Erythroblast (primary cell): ENCODE measurements around the gene MPPED2.

ENCODE experiments used
- GATA1 ChIP-seq: IDR thresholded peaks from 2 replicates; pipeline ENCODE4 v1.6.1; 2011; ENCODE audit warnings: low read depth, mild to moderate bottlenecking, control low read depth, low read length, moderate library complexity
- POLR2A ChIP-seq: IDR thresholded peaks from 2 replicates; pipeline ENCODE4 v1.6.1; 2011; ENCODE audit warnings: mild to moderate bottlenecking, low read length

- no peak for TF ChIP-seq POLR2A
- TF ChIP-seq GATA1, result no peak
These were observed 141.1 kb downstream of the MPPED2 start for GRCh38 chr11:30445056-30445455.
